ENCODE results near the gene JARID2. TPM values are rescaled to one million over a fixed set of nuclear protein-coding genes. Genes with fewer than 3 reads are reported as not detected.

JARID2 gene
- polyA plus RNA-seq, 1 of the 3 experiments (the other 2 are of a cell fraction), result 3.4 TPM

- Histone ChIP-seq H3K9ac (no peak overlapping the region), H3K4me2 (no peak overlapping the region), H3K4me1 (ENCODE audit: control insufficient read depth in 1 of 2, insufficient read depth in 2 of 2, low read depth in 1 of 2, low read length in 1 of 2) (peaks cover 0 to 20% of the 10 kb centered on the region in 2 experiments; a peak in 2 of 4 replicates), H4K20me1 (ENCODE audit: insufficient read depth) (peaks cover 8% of the 10 kb centered on the region; the same call in 1 of the 2 replicates), H3K27me3 (ENCODE audit: insufficient read depth) (no peaks in the 10 kb centered on the region), H3K79me2 (ENCODE audit: insufficient read depth) (peaks cover 10% of the 10 kb centered on the region; the same call in 1 of the 2 replicates), H3K27ac (ENCODE audit: low read depth in 2 of 2, low read length in 1 of 2) (no peak overlapping the region), H2AFZ (ENCODE audit: low read depth) (no peak overlapping the region), H3F3A (replicated peaks; ENCODE audit: insufficient read depth) (no peaks in the 10 kb centered on the region), H3K9me2 (no peaks in the 10 kb centered on the region), H3K4me3 (ENCODE audit: low read depth in 2 of 2, low read length in 1 of 2) (no peak overlapping the region), H3K36me3 (replicated peaks in 1 of 2; ENCODE audit: control insufficient read depth in 1 of 2, insufficient read depth in 2 of 2, low read length in 1 of 2) (no peaks in the 10 kb centered on the region), H3K9me3 (no peaks in the 10 kb centered on the region)
- no peak for DNase-seq
- 96% methylated on average over 6 of the region's 6 CpGs for WGBS (ENCODE audit: low lambda C conversion rate)
- POLR2A ChIA-PET, result no interaction called here
- TF ChIP-seq RAD21 (IDR thresholded peaks at IDR 0.05; ENCODE audit: low read length), result no peak
- no peak for TF ChIP-seq ELF1 (IDR thresholded peaks at IDR 0.05)
- no peak for TF ChIP-seq USF1 (IDR thresholded peaks at IDR 0.05; ENCODE audit: borderline replicate concordance, low read depth)
- TF ChIP-seq YY1 (IDR thresholded peaks at IDR 0.05; ENCODE audit: low read depth), result no peak
- no peak for TF ChIP-seq IRF3 (IDR thresholded peaks at IDR 0.05; ENCODE audit: low read depth, low read length)
- no peak for TF ChIP-seq SIN3A (IDR thresholded peaks at IDR 0.05; ENCODE audit: borderline replicate concordance, low read depth, low read length)
- no peak for TF ChIP-seq TAF1 (IDR thresholded peaks at IDR 0.05; ENCODE audit: borderline replicate concordance, low read depth, low read length)
- TF ChIP-seq FOXM1 (IDR thresholded peaks at IDR 0.05; ENCODE audit: low read depth), result no peak
- no peak for TF ChIP-seq GABPA (IDR thresholded peaks at IDR 0.05; ENCODE audit: low read depth)
- TF ChIP-seq, protein P1, sequence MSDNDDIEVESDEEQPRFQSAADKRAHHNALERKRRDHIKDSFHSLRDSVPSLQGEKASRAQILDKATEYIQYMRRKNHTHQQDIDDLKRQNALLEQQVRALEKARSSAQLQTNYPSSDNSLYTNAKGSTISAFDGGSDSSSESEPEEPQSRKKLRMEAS (IDR thresholded peaks at IDR 0.05; ENCODE audit: low read depth), result no peak
- TF ChIP-seq JUND (IDR thresholded peaks at IDR 0.05), result no peak
- TF ChIP-seq, protein P2, sequence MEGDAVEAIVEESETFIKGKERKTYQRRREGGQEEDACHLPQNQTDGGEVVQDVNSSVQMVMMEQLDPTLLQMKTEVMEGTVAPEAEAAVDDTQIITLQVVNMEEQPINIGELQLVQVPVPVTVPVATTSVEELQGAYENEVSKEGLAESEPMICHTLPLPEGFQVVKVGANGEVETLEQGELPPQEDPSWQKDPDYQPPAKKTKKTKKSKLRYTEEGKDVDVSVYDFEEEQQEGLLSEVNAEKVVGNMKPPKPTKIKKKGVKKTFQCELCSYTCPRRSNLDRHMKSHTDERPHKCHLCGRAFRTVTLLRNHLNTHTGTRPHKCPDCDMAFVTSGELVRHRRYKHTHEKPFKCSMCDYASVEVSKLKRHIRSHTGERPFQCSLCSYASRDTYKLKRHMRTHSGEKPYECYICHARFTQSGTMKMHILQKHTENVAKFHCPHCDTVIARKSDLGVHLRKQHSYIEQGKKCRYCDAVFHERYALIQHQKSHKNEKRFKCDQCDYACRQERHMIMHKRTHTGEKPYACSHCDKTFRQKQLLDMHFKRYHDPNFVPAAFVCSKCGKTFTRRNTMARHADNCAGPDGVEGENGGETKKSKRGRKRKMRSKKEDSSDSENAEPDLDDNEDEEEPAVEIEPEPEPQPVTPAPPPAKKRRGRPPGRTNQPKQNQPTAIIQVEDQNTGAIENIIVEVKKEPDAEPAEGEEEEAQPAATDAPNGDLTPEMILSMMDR (IDR thresholded peaks at IDR 0.05), result no peak
- TF ChIP-seq FOSL2 (IDR thresholded peaks at IDR 0.05; ENCODE audit: borderline replicate concordance, low read depth), result no peak
- TF ChIP-seq, protein P3, sequence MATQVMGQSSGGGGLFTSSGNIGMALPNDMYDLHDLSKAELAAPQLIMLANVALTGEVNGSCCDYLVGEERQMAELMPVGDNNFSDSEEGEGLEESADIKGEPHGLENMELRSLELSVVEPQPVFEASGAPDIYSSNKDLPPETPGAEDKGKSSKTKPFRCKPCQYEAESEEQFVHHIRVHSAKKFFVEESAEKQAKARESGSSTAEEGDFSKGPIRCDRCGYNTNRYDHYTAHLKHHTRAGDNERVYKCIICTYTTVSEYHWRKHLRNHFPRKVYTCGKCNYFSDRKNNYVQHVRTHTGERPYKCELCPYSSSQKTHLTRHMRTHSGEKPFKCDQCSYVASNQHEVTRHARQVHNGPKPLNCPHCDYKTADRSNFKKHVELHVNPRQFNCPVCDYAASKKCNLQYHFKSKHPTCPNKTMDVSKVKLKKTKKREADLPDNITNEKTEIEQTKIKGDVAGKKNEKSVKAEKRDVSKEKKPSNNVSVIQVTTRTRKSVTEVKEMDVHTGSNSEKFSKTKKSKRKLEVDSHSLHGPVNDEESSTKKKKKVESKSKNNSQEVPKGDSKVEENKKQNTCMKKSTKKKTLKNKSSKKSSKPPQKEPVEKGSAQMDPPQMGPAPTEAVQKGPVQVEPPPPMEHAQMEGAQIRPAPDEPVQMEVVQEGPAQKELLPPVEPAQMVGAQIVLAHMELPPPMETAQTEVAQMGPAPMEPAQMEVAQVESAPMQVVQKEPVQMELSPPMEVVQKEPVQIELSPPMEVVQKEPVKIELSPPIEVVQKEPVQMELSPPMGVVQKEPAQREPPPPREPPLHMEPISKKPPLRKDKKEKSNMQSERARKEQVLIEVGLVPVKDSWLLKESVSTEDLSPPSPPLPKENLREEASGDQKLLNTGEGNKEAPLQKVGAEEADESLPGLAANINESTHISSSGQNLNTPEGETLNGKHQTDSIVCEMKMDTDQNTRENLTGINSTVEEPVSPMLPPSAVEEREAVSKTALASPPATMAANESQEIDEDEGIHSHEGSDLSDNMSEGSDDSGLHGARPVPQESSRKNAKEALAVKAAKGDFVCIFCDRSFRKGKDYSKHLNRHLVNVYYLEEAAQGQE (IDR thresholded peaks at IDR 0.05; ENCODE audit: low read depth, low read length), result no peak
- no peak for TF ChIP-seq ZBTB33 (IDR thresholded peaks at IDR 0.05; ENCODE audit: borderline replicate concordance, low read depth)
- no peak for TF ChIP-seq FOXJ3 (CRISPR knock-in tag; IDR thresholded peaks at IDR 0.05)
- no peak for TF ChIP-seq RXRA (IDR thresholded peaks at IDR 0.05; ENCODE audit: borderline replicate concordance, low read depth)
- CTCF ChIA-PET, result interaction anchor here (0.7 kb wide), 1 partner anchor 1598 kb away, joined by 3 read pairs; no protein-coding TSS in a partner anchor
These were observed 162.1 kb downstream of the JARID2 start for GRCh38 chr6:15408008-15408407.

Data from SK-N-SH (cell line).